HG03280 (cell line): ENCODE measurements around the gene XRCC3.
"Not testable (repeated sequence)": the region's sequence is repeated elsewhere in the genome, so short reads cannot be mapped to it uniquely, and the experiment has no call there.

ENCODE experiments used
- ATAC-seq: cut with Tn5 transposase; IDR thresholded peaks from one replicate; pipeline ENCODE4 v1.9.1; 2021; ENCODE audit warnings: mild to moderate bottlenecking, moderate library complexity; ENCODE audit not compliant: unreplicated experiment

The XRCC3 gene

GRCh38 chr14:103671911-103672310, 43.3 kb downstream of the XRCC3 start:
- no peak for ATAC-seq

- no peak for ATAC-seq
Observed at GRCh38 chr14:103669370-103669769, 45.9 kb downstream of the XRCC3 start.

DNA sequence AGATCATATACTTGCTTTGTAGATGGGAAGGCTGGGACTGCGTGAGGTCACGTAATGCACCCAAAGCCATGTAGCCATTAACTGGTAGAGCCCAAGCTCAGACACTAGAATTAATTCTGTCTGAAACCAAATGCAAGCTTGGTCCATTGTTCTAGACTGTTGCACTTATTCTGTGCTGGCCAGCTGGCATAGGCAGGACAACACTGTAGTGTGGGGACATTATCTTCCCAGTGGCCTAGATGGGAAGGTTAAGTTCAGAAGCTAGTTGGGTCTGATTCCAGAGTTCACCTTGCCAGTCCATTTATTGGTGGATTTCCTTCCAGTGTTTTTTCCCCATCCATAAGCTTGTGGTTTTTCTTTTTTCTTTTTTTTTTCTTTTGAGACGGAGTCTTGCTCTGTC, 47.1 kb downstream of the XRCC3 start:
- ATAC-seq, result no peak

DNA sequence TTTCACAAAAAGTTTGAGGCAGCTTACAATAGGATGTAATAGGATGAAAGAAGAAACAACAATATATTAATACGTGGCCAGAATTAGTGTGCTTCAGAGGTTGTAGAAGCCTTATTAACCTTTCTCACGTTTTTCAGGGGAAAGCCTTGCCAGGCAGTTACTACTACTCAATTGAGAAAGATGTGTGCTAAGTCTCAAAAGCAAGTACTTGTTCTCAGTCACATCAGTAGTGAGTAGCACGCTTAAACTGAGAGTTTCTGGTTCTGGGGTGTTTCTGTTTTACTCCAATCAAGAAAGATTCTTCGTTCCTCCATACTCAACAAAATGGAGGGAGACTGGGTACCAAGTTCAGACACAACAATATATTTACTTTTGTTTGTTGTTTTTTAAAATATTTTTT, 47.6 kb downstream of the XRCC3 start:
- ATAC-seq, result no peak

DNA sequence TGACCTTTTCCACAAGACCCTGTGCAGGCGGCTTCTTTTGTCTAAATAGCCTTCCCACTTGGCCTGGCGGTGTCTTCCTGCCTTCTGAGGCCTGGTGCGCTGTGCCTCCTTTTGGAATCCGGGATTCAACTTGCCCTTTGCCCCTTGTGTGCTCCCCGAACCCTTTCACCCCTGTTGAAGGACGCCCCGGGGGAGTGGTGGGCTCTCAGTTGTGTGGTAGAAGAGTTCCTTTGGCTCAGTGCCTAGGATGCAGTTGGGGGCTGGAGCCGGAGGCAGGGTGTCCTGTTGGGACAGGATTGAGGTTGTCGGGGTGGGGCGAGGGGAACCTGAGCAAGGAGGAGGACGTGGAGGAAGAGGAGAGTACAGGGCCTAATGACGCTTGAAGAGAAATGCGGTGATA, 51.7 kb downstream of the XRCC3 start:
- no peak for ATAC-seq

- no peak for ATAC-seq
Observed at GRCh38 chr14:103662591-103662990, 52.7 kb downstream of the XRCC3 start.

DNA sequence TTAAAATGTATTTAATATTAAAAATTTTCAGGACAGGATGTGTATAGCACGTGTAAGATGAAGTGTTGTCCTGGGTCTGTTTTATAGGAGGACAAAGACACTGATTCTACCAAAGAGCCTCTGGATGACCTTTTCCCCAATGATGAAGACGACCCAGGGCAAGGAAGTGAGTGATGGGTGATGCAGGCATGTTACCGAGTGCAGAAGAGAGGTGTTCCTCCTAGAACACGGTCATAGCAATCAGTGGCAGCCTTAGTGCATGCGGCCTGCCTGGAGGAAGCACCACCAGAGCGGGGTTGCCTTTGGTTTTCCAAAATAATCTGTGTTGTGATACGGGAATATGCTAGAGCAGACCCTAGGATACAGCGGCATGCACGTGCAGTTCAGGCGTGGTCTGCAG, 53.2 kb downstream of the XRCC3 start:
- no peak for ATAC-seq

- ATAC-seq, result no peak
Observed at GRCh38 chr14:103659631-103660030, 55.6 kb downstream of the XRCC3 start.

GRCh38 chr14:103657471-103657870, 57.8 kb downstream of the XRCC3 start:
- ATAC-seq, result no peak

- no peak for ATAC-seq
Observed at GRCh38 chr14:103656756-103657133, 58.5 kb downstream of the XRCC3 start.

DNA sequence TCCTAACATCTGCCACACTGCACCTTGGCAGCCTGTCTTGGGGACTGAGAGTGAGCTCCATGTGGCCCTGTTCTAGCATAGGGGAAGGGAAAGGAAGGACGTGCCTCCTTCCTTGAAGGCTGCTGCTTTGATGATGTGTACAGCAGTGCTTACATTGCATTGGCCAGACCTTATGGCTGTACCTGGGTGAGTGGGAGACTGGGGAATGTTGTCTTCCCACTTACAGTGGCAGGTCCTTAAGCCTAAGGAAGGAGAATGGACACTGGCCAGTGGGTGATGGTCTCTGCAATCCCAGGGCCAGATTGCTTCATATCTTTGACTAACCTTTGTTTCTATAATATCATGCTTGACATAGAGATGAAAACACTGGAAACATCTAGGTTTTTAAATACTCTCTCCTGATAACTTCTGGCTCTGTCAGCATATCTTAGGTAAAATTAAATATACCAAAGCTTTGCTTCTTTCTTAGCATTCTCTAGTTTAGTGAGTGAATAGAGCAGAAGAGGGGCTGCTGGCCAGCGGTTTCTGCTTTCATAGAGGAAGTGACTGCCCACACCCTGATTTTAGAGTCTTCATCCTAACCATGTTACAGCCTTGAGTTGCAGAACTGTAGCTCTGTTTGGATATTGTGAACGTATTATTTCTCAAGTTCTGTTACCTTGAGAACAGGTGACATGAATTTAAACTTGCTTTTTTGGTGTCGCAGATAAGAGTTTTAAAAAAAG, 59.1 kb downstream of the XRCC3 start:
- ATAC-seq, result no peak

- ATAC-seq, result no peak
Observed at GRCh38 chr14:103654619-103655018, 60.6 kb downstream of the XRCC3 start.

DNA sequence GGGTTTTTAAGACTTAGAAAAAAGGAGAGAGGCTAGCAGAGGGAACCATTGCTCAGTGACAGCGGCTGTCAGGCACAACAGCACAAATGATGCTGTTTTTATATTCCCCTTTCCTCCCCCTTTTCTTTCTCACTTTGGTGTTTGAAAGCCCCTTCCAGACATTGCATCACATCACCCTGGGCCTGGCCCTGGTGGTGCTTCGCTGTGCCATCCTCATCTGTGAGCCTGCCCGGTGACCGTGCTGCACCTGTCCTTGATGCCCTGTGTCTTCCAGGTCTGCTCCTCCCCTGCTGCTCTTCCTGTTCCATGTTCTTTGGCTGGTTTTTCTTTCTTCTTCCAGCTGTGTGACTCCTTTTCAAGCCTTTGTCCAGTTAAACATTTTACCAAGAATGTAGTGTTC, 61.4 kb downstream of the XRCC3 start:
- ATAC-seq, result no peak

DNA sequence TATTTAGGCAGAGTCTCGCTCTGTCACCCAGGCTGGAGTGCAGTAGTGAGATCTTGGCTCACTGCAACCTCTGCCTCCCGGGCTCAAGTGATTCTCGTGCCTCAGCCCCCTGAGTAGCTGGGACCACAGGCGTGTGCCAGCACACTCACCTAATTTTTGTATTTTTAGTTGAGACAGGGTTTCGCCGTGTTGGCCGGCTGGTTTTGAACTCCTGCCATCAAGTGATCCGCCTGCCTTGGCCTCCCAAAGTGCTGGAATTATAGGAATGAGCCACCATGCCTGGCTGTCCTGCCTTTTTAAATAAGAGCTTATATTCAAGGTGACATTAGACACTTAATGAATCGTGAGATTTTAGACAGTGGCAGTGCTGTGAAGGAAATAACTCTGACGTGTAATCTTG, 61.9 kb downstream of the XRCC3 start:
- ATAC-seq, result not testable (repeated sequence)

DNA sequence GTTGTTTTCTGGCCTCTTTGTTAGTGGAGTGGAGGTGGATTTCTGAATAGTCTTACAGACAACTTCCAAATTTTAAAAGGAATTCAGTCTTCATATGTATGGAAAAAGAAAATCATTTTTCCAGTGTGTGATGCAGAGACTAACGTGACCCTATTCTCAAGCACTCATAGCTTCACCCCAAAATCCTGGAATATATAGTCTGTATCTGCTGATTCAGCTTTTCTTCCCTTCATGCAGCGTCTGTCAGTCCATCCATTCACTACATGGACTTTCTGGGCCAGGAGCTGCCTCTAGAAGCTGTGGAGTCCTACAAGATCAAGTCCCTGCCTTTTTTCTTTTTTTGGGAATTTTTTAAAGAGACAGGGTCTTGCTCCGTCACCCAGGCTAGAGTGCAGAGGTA, 62.4 kb downstream of the XRCC3 start:
- no peak for ATAC-seq

- no peak for ATAC-seq
Observed at GRCh38 chr14:103651585-103651984, 63.7 kb downstream of the XRCC3 start.

GRCh38 chr14:103650213-103650612, 65.0 kb downstream of the XRCC3 start:
- ATAC-seq, result no peak

DNA sequence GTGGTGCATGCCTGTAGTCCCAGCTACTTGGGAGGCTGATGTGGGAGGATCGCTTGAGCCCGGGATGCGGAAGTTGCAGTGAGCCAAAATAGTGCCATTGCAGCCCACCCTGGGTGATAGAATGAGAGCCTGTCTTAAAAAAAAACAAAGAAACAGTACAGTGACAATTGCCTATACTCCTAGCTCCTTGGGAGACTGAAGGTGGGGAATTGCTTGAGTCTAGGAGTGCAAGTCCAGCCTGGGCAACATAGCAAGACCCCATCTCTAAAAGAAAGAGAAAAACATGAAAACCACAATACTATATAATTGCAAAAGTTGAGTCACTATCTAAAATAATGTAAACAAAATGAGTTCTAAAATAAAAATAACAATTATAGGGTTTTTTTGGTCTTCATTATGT, 66.2 kb downstream of the XRCC3 start:
- no peak for ATAC-seq
